Measurements from ENCODE around the gene TFPI.
"Not testable (repeated sequence)": the region's sequence is repeated elsewhere in the genome, so short reads cannot be mapped to it uniquely, and the experiment has no call there.

TFPI gene

DNA sequence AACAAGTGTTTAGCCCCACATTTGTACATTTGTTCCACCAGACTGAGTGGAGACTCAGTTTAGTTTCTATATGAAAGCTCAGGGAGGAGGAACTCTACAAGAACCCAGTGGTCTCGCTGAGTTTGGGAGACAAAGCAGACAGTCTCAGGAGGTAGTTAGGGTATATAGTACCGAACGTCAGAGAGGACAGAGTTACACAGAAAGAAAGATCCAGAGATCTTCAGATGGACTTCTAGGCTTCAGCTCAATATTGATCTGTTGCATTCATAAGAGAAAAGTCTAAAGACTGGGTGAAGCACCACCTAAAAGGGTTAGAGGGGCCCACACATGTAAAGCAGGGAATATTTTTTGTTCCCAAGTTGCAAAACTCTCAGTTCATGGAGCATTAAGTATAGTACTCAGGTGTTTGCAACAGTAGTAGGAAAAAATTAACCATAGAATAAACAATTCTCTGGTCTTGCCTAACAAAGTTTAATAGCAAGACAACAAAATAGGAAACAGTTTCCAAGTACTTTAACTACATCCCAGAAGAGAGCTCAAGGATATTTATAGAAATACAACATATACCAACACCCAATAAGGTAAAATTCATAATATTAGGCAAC lies 4.2 kb downstream of the TFPI start:
- no peaks in the 10 kb centered on the region for H3K36me3 ChIP-seq (ENCODE audit: control insufficient read depth, insufficient read depth, low read length)
- H3K27ac ChIP-seq (ENCODE audit: low read depth, low read length): no peak overlapping the region
- H3K4me3 ChIP-seq (ENCODE audit: low read length): no peak overlapping the region
- H3K27me3 ChIP-seq (ENCODE audit: control insufficient read depth, insufficient read depth, low read length): no peaks in the 10 kb centered on the region
- H3K9ac ChIP-seq (ENCODE audit: low read length): no peak overlapping the region
- H3K4me1 ChIP-seq (ENCODE audit: control insufficient read depth, insufficient read depth, low read length): no peaks in the 10 kb centered on the region

GRCh38 chr2:187549193-187549592 lies 5.0 kb downstream of the TFPI start:
- Histone ChIP-seq H3K27me3 (ENCODE audit: control insufficient read depth, insufficient read depth, low read length) (no peaks in the 10 kb centered on the region), H3K27ac (ENCODE audit: low read depth, low read length) (no peak overlapping the region), H3K36me3 (ENCODE audit: control insufficient read depth, insufficient read depth, low read length) (no peaks in the 10 kb centered on the region), H3K9ac (ENCODE audit: low read length) (no peak overlapping the region), H3K4me1 (ENCODE audit: control insufficient read depth, insufficient read depth, low read length) (no peaks in the 10 kb centered on the region), H3K4me3 (ENCODE audit: low read length) (no peak overlapping the region)

GRCh38 chr2:187548656-187549055 lies 5.6 kb downstream of the TFPI start:
- Histone ChIP-seq H3K4me1 (ENCODE audit: control insufficient read depth, insufficient read depth, low read length) (no peaks in the 10 kb centered on the region), H3K9ac (ENCODE audit: low read length) (no peak overlapping the region), H3K36me3 (ENCODE audit: control insufficient read depth, insufficient read depth, low read length) (no peaks in the 10 kb centered on the region), H3K27me3 (ENCODE audit: control insufficient read depth, insufficient read depth, low read length) (no peaks in the 10 kb centered on the region), H3K27ac (ENCODE audit: low read depth, low read length) (no peak overlapping the region), H3K4me3 (ENCODE audit: low read length) (no peak overlapping the region)

- Histone ChIP-seq H3K4me3 (ENCODE audit: low read length) (no peak overlapping the region), H3K9ac (ENCODE audit: low read length) (no peak overlapping the region), H3K36me3 (ENCODE audit: control insufficient read depth, insufficient read depth, low read length) (no peaks in the 10 kb centered on the region), H3K27ac (ENCODE audit: low read depth, low read length) (no peak overlapping the region), H3K4me1 (ENCODE audit: control insufficient read depth, insufficient read depth, low read length) (no peaks in the 10 kb centered on the region), H3K27me3 (ENCODE audit: control insufficient read depth, insufficient read depth, low read length) (no peaks in the 10 kb centered on the region)
These were observed 6.8 kb downstream of the TFPI start for GRCh38 chr2:187547353-187547979.

- Histone ChIP-seq H3K36me3 (ENCODE audit: control insufficient read depth, insufficient read depth, low read length) (no peaks in the 10 kb centered on the region), H3K27ac (ENCODE audit: low read depth, low read length) (no peak overlapping the region), H3K27me3 (ENCODE audit: control insufficient read depth, insufficient read depth, low read length) (no peaks in the 10 kb centered on the region), H3K9ac (ENCODE audit: low read length) (no peak overlapping the region), H3K4me3 (ENCODE audit: low read length) (no peak overlapping the region), H3K4me1 (ENCODE audit: control insufficient read depth, insufficient read depth, low read length) (no peaks in the 10 kb centered on the region)
These were observed 7.4 kb downstream of the TFPI start for GRCh38 chr2:187546762-187547333.

DNA sequence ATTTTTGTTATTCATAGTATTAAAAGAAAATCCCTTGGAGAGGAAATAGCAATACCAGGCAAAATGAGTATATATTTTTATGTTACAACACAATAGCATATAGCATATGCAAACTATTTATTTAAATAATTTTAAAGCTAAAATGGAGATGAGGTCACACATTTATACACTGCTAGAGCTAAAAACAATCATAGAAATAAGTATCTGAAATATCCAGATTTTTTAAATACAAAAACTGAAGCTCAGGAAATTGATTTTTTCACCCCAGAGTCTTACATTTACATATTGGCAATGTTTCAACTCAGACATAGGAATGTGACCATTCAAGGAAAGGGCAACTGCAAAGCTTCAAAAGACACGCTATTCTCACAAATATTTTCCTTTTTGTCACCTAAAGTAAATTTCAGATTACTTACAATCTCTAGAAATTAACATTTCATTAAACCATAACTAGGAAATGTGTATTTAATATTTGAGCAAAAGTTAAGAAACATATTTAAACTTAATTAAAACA lies 8.9 kb downstream of the TFPI start:
- no peaks in the 10 kb centered on the region for H3K27me3 ChIP-seq (ENCODE audit: control insufficient read depth, insufficient read depth, low read length)
- no peak overlapping the region for H3K4me3 ChIP-seq (ENCODE audit: low read length)
- no peaks in the 10 kb centered on the region for H3K4me1 ChIP-seq (ENCODE audit: control insufficient read depth, insufficient read depth, low read length)
- H3K36me3 ChIP-seq (ENCODE audit: control insufficient read depth, insufficient read depth, low read length): no peaks in the 10 kb centered on the region
- H3K27ac ChIP-seq (ENCODE audit: low read depth, low read length): no peak overlapping the region
- no peak overlapping the region for H3K9ac ChIP-seq (ENCODE audit: low read length)

DNA sequence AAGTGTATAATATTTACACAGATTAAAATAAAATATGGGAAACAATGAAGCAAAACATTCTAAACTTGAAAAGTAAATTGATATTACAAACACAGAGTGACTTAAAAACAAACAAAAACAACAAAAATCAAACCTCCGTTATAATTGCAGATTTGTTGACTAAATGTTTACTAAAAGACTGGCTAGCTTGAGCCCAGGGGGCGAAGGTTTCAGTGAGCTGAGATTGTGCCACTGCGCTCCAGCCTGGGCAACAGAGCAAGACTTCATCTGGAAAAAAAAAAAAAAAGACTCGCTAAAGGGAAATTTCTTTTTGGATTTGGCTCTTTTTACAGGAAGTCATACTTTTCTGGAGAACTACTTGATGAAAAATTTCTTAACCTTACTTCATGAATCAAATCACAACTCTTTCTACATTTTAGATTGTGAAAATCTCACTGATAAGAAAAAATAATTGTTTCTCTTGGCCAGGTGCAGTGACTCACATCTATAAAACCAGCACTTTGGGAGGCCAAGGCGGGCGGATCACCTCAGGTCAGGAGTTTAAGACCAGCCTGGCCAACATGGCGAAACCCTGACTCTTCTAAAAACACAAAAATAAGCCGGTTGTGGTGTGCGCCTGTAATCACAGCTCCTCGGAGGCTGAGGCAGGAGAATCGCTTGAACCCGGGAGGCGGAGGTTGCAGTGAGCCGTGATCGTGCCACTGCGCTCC lies 9.7 kb downstream of the TFPI start:
- Histone ChIP-seq H3K36me3 (ENCODE audit: control insufficient read depth, insufficient read depth, low read length) (no peaks in the 10 kb centered on the region), H3K27ac (ENCODE audit: low read depth, low read length) (no peak overlapping the region), H3K9ac (ENCODE audit: low read length) (no peak overlapping the region), H3K4me1 (ENCODE audit: control insufficient read depth, insufficient read depth, low read length) (no peaks in the 10 kb centered on the region), H3K4me3 (ENCODE audit: low read length) (no peak overlapping the region), H3K27me3 (ENCODE audit: control insufficient read depth, insufficient read depth, low read length) (no peaks in the 10 kb centered on the region)

GRCh38 chr2:187543488-187543887 lies 10.7 kb downstream of the TFPI start:
- Histone ChIP-seq H3K9ac (ENCODE audit: low read length) (no peak overlapping the region), H3K27ac (ENCODE audit: low read depth, low read length) (no peak overlapping the region), H3K4me3 (ENCODE audit: low read length) (no peak overlapping the region), H3K4me1 (ENCODE audit: control insufficient read depth, insufficient read depth, low read length) (no peaks in the 10 kb centered on the region), H3K27me3 (ENCODE audit: control insufficient read depth, insufficient read depth, low read length) (no peaks in the 10 kb centered on the region), H3K36me3 (ENCODE audit: control insufficient read depth, insufficient read depth, low read length) (no peaks in the 10 kb centered on the region)

DNA sequence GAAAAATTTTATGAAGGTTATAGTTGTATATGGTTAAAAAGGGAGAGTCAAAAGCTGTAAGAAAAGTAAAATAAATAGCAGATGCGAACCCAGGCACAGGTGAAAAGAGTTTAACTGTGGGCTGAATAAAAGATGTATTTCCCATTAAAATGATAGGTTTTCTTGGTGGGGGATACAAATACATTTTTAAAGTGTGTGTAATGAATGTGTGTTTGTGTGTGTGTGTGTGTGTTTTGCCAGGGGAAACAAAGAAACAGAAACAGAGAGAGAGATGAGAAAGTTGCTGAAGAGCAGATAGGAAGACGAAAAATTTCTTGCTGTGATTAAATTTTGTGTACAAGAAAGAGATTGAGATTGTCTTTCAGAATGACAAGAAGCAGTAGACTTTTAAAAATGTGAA lies 12.1 kb downstream of the TFPI start:
- no peak overlapping the region for H3K9ac ChIP-seq (ENCODE audit: low read length)
- H3K4me1 ChIP-seq (ENCODE audit: control insufficient read depth, insufficient read depth, low read length): no peaks in the 10 kb centered on the region

DNA sequence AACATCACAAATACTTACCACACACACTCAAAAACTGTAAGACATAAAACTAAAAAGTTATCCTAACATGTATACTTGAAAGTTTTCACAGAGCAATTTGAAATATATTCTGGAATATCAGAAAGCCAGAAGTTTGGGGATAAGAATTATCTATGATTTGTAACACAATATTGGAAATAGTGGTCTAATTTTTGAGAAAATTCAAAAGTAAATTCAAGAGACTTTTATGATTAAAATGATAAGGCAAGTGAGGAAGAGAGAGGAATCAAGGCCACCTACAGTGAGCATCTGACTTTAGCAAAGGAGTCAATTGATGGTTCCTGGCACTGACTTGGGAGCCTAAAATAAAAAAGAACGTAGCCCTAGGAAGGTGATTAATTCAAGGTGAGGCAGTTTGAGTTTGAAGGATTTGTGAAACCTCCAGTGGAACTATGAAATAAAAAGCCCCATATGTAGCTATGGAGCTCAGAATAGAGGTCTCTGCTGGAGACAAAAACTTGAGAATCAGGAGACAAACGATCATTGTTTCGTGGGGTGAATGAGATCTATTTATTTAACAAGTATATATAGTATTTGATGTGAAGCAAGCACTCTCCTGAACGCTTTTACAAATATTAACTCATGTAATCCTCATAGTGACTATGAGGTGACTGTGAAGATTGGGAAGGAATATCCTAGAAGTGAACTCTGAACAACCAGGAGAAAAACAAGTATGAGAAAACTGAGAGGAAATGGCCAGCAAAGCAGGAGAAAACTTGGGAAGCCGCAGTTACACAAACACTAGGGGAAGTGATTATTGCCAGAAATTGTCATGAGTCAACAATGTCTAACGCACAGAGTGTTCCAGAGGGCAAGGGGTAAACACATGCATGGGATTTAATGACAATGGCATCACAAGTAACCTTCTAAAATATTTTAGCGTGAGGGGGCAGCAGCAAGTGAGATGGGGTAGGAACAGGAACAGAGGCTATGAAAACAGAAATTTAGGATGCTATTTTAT lies 12.8 kb downstream of the TFPI start:
- Histone ChIP-seq H3K4me1 (ENCODE audit: control insufficient read depth, insufficient read depth, low read length) (no peaks in the 10 kb centered on the region), H3K36me3 (ENCODE audit: control insufficient read depth, insufficient read depth, low read length) (no peaks in the 10 kb centered on the region), H3K4me3 (ENCODE audit: low read length) (no peak overlapping the region), H3K27ac (ENCODE audit: low read depth, low read length) (no peak overlapping the region), H3K9ac (ENCODE audit: low read length) (no peak overlapping the region), H3K27me3 (ENCODE audit: control insufficient read depth, insufficient read depth, low read length) (no peaks in the 10 kb centered on the region)

More for the DNA sequence above, 12.1 kb downstream of the TFPI start:
- H3K27me3 ChIP-seq (ENCODE audit: control insufficient read depth, insufficient read depth, low read length): no peaks in the 10 kb centered on the region
- H3K4me3 ChIP-seq (ENCODE audit: low read length): no peak overlapping the region
- H3K36me3 ChIP-seq (ENCODE audit: control insufficient read depth, insufficient read depth, low read length): no peaks in the 10 kb centered on the region
- no peak overlapping the region for H3K27ac ChIP-seq (ENCODE audit: low read depth, low read length)

- not testable (repeated sequence) for H3K27ac ChIP-seq (ENCODE audit: low read depth, low read length); H3K4me3 ChIP-seq (ENCODE audit: low read length); H3K36me3 ChIP-seq (ENCODE audit: control insufficient read depth, insufficient read depth, low read length); H3K9ac ChIP-seq (ENCODE audit: low read length); H3K27me3 ChIP-seq (ENCODE audit: control insufficient read depth, insufficient read depth, low read length); H3K4me1 ChIP-seq (ENCODE audit: control insufficient read depth, insufficient read depth, low read length)
These were observed 16.0 kb downstream of the TFPI start for GRCh38 chr2:187538222-187538621.

- H3K4me3 ChIP-seq (ENCODE audit: low read length); H3K4me1 ChIP-seq (ENCODE audit: control insufficient read depth, insufficient read depth, low read length); H3K27ac ChIP-seq (ENCODE audit: low read depth, low read length); H3K27me3 ChIP-seq (ENCODE audit: control insufficient read depth, insufficient read depth, low read length); H3K9ac ChIP-seq (ENCODE audit: low read length); H3K36me3 ChIP-seq (ENCODE audit: control insufficient read depth, insufficient read depth, low read length): not testable (repeated sequence)
These were observed 18.9 kb downstream of the TFPI start for GRCh38 chr2:187535381-187535780.
